ENCODE results near the gene IER3IP1.
"Not testable (repeated sequence)": the region's sequence is repeated elsewhere in the genome, so short reads cannot be mapped to it uniquely, and the experiment has no call there.

The IER3IP1 gene

GRCh38 chr18:47175283-47175897 is 774 bp downstream of the IER3IP1 start:
- H3K9me3 Mint-ChIP-seq = no peaks in the 10 kb centered on the region
- H3K4me1 Mint-ChIP-seq (ENCODE audit: low read depth) = peaks cover 2% of the 10 kb centered on the region
- no peak overlapping the region for H3K4me3 Mint-ChIP-seq
- no peaks in the 10 kb centered on the region for H3K27me3 Mint-ChIP-seq (ENCODE audit: low read depth)
- peaks cover 1% of the 10 kb centered on the region for H3K36me3 Mint-ChIP-seq (ENCODE audit: low read depth)
- H3K27ac Mint-ChIP-seq = no peak overlapping the region
- no peak for DNase-seq (ENCODE audit: low spot score)

- Mint-ChIP-seq H3K4me3 (no peak overlapping the region), H3K4me1 (ENCODE audit: low read depth) (peaks cover 3% of the 10 kb centered on the region)
Observed at GRCh38 chr18:47174545-47175116, 1.5 kb downstream of the IER3IP1 start.

GRCh38 chr18:47172476-47172875 is 3.7 kb downstream of the IER3IP1 start:
- peaks cover 9% of the 10 kb centered on the region for H3K4me1 Mint-ChIP-seq (ENCODE audit: low read depth)
- DNase-seq (ENCODE audit: low spot score) = no peak
- no peaks in the 10 kb centered on the region for H3K9me3 Mint-ChIP-seq
- H3K4me3 Mint-ChIP-seq = no peak overlapping the region
- H3K36me3 Mint-ChIP-seq (ENCODE audit: low read depth) = peaks cover 1% of the 10 kb centered on the region
- H3K27ac Mint-ChIP-seq = no peak overlapping the region
- H3K27me3 Mint-ChIP-seq (ENCODE audit: low read depth) = no peaks in the 10 kb centered on the region

More at GRCh38 chr18:47174545-47175116, 1.5 kb downstream of the IER3IP1 start:
- no peak overlapping the region for H3K27ac Mint-ChIP-seq
- H3K27me3 Mint-ChIP-seq (ENCODE audit: low read depth) = no peaks in the 10 kb centered on the region
- H3K36me3 Mint-ChIP-seq (ENCODE audit: low read depth) = peaks cover 1% of the 10 kb centered on the region
- no peaks in the 10 kb centered on the region for H3K9me3 Mint-ChIP-seq
- DNase-seq (ENCODE audit: low spot score) = no peak

- no peak overlapping the region for H3K4me3 Mint-ChIP-seq
- peaks cover 14% of the 10 kb centered on the region for H3K4me1 Mint-ChIP-seq (ENCODE audit: low read depth)
- H3K27ac Mint-ChIP-seq = no peak overlapping the region
- H3K36me3 Mint-ChIP-seq (ENCODE audit: low read depth) = peaks cover 9% of the 10 kb centered on the region
- no peaks in the 10 kb centered on the region for H3K9me3 Mint-ChIP-seq
- no peak for DNase-seq (ENCODE audit: low spot score)
- no peaks in the 10 kb centered on the region for H3K27me3 Mint-ChIP-seq (ENCODE audit: low read depth)
Observed at GRCh38 chr18:47168913-47169312, 7.3 kb downstream of the IER3IP1 start.

GRCh38 chr18:47168509-47168908 is 7.7 kb downstream of the IER3IP1 start:
- no peak overlapping the region for H3K27ac Mint-ChIP-seq
- H3K9me3 Mint-ChIP-seq = no peaks in the 10 kb centered on the region
- no peak for DNase-seq (ENCODE audit: low spot score)
- peaks cover 14% of the 10 kb centered on the region for H3K4me1 Mint-ChIP-seq (ENCODE audit: low read depth)
- H3K36me3 Mint-ChIP-seq (ENCODE audit: low read depth) = peaks cover 10% of the 10 kb centered on the region
- no peaks in the 10 kb centered on the region for H3K27me3 Mint-ChIP-seq (ENCODE audit: low read depth)
- H3K4me3 Mint-ChIP-seq = no peak overlapping the region

GRCh38 chr18:47166294-47166693 is 9.9 kb downstream of the IER3IP1 start:
- H3K4me3 Mint-ChIP-seq = no peak overlapping the region
- DNase-seq (ENCODE audit: low spot score) = no peak
- H3K36me3 Mint-ChIP-seq (ENCODE audit: low read depth) = peaks cover 10% of the 10 kb centered on the region
- no peaks in the 10 kb centered on the region for H3K27me3 Mint-ChIP-seq (ENCODE audit: low read depth)
- no peaks in the 10 kb centered on the region for H3K9me3 Mint-ChIP-seq
- H3K27ac Mint-ChIP-seq = peak overlapping the region; percentile 23
- H3K4me1 Mint-ChIP-seq (ENCODE audit: low read depth) = peaks cover 13% of the 10 kb centered on the region

- Mint-ChIP-seq H3K4me3 (no peak overlapping the region), H3K36me3 (ENCODE audit: low read depth) (peaks cover 10% of the 10 kb centered on the region), H3K27me3 (ENCODE audit: low read depth) (no peaks in the 10 kb centered on the region), H3K9me3 (no peaks in the 10 kb centered on the region), H3K4me1 (ENCODE audit: low read depth) (peaks cover 5% of the 10 kb centered on the region), H3K27ac (no peak overlapping the region)
- no peak for DNase-seq (ENCODE audit: low spot score)
Observed at GRCh38 chr18:47163241-47163640, 12.9 kb downstream of the IER3IP1 start.

GRCh38 chr18:47160256-47160655 is 15.9 kb downstream of the IER3IP1 start:
- no peaks in the 10 kb centered on the region for H3K27me3 Mint-ChIP-seq (ENCODE audit: low read depth)
- no peak for DNase-seq (ENCODE audit: low spot score)
- no peaks in the 10 kb centered on the region for H3K9me3 Mint-ChIP-seq
- no peak overlapping the region for H3K4me3 Mint-ChIP-seq
- H3K36me3 Mint-ChIP-seq (ENCODE audit: low read depth) = peaks cover 9% of the 10 kb centered on the region
- H3K4me1 Mint-ChIP-seq (ENCODE audit: low read depth) = no peaks in the 10 kb centered on the region
- no peak overlapping the region for H3K27ac Mint-ChIP-seq

GRCh38 chr18:47158404-47158803 is 17.8 kb downstream of the IER3IP1 start:
- H3K27me3 Mint-ChIP-seq (ENCODE audit: low read depth); H3K4me1 Mint-ChIP-seq (ENCODE audit: low read depth); H3K27ac Mint-ChIP-seq; DNase-seq (ENCODE audit: low spot score); H3K4me3 Mint-ChIP-seq; H3K9me3 Mint-ChIP-seq: not testable (repeated sequence)
- H3K36me3 Mint-ChIP-seq (ENCODE audit: low read depth) = peaks cover 11% of the 10 kb centered on the region

GRCh38 chr18:47151439-47151838 is 24.7 kb downstream of the IER3IP1 start:
- H3K9me3 Mint-ChIP-seq = no peaks in the 10 kb centered on the region
- peak overlapping the region; percentile 97 for H3K4me3 Mint-ChIP-seq
- DNase-seq (ENCODE audit: low spot score) = no peak
- peak overlapping the region; percentile 93 for H3K27ac Mint-ChIP-seq
- peaks cover 17% of the 10 kb centered on the region for H3K36me3 Mint-ChIP-seq (ENCODE audit: low read depth)
- peaks cover 25% of the 10 kb centered on the region for H3K4me1 Mint-ChIP-seq (ENCODE audit: low read depth)
- no peaks in the 10 kb centered on the region for H3K27me3 Mint-ChIP-seq (ENCODE audit: low read depth)

GRCh38 chr18:47150824-47151366 is 25.3 kb downstream of the IER3IP1 start:
- Mint-ChIP-seq H3K36me3 (ENCODE audit: low read depth) (peaks cover 17% of the 10 kb centered on the region), H3K27me3 (ENCODE audit: low read depth) (no peaks in the 10 kb centered on the region), H3K4me3 (peak overlapping the region; percentile 97), H3K9me3 (no peaks in the 10 kb centered on the region), H3K27ac (peak overlapping the region; percentile 93), H3K4me1 (ENCODE audit: low read depth) (peaks cover 25% of the 10 kb centered on the region)
- DNase-seq (ENCODE audit: low spot score) = no peak

- DNase-seq (ENCODE audit: low spot score) = peak; percentile 84
- Mint-ChIP-seq H3K27ac (peak within 1 kb of the TSS; percentile 93), H3K9me3 (no peaks in the 10 kb centered on the region), H3K4me3 (peak within 1 kb of the TSS; percentile 97), H3K36me3 (ENCODE audit: low read depth) (peaks cover 21% of the 10 kb centered on the region), H3K27me3 (ENCODE audit: low read depth) (no peaks in the 10 kb centered on the region), H3K4me1 (ENCODE audit: low read depth) (peaks cover 25% of the 10 kb centered on the region)
Observed at GRCh38 chr18:47150029-47150823, 25.9 kb downstream of the IER3IP1 start, which contains the start of gene HDHD2. Gene HDHD2, minus strand, starts transcription at chr18:47150500. Its CDS starts 14,061 bp downstream, at chr18:47136439.

GRCh38 chr18:47149457-47150028 is 26.6 kb downstream of the IER3IP1 start:
- Mint-ChIP-seq H3K9me3 (no peaks in the 10 kb centered on the region), H3K36me3 (ENCODE audit: low read depth) (peaks cover 20% of the 10 kb centered on the region), H3K4me1 (ENCODE audit: low read depth) (peaks cover 25% of the 10 kb centered on the region), H3K27ac (peak overlapping the region; percentile 93), H3K4me3 (peak overlapping the region; percentile 97), H3K27me3 (ENCODE audit: low read depth) (no peaks in the 10 kb centered on the region)
- no peak for DNase-seq (ENCODE audit: low spot score)

GRCh38 chr18:47146206-47146605 is 30.0 kb downstream of the IER3IP1 start:
- no peak overlapping the region for H3K4me3 Mint-ChIP-seq
- H3K27ac Mint-ChIP-seq = no peak overlapping the region
- peaks cover 21% of the 10 kb centered on the region for H3K4me1 Mint-ChIP-seq (ENCODE audit: low read depth)

More at GRCh38 chr18:47146206-47146605, 30.0 kb downstream of the IER3IP1 start:
- no peak for DNase-seq (ENCODE audit: low spot score)
- Mint-ChIP-seq H3K27me3 (ENCODE audit: low read depth) (no peaks in the 10 kb centered on the region), H3K9me3 (no peaks in the 10 kb centered on the region), H3K36me3 (ENCODE audit: low read depth) (peaks cover 10% of the 10 kb centered on the region)
